ENCODE results near the gene CEP55.
"Not testable (repeated sequence)": the region's sequence is repeated elsewhere in the genome, so short reads cannot be mapped to it uniquely, and the experiment has no call there.

CEP55 gene

DNA sequence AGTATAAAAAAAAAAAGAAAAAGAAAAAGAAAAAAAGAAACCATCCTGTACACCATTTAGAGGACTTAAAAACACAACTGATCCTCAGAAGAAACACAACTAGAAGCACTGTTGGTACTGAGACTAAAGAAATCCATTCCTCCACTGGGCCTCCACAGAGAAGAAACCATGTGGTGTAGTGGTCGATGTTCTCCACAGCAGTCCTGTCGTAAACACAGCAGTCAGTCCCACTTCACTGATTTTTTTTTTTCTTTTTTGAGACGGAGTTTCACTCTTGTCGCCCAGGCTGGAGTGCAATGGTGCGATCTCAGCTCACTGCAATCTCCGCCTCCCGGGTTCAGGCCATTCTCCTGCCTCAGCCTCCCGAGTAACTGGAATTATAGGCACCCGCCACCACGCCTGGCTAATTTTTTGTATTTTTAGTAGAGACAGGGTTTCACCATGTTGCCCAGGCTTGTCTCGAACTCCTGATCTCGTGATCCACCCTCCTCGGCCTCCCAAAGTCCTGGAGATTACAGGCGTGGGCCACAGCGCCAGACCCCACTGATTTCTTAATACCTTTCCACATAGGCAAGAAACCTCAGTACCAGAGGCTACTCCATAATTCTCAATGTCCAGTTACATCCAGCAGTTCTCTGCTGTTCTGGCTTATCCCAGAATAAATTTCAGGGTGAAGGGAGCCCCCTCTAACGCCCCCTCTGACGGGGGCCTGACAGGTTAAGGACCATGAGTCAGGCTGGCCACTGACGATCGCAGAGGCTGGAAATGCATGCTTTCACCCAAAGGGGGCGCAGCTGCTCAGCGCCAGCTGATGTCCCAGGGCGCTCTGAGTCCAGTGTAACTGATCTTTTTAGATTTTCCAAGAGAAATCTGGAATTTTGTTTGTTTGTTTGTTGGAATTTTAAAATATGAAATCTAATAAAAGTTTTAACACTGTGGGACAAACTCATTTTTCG is 45.3 kb downstream of the CEP55 start:
- no peak overlapping the region for H3K27ac ChIP-seq
- H3K4me3 ChIP-seq (ENCODE audit: low read depth, low read length) = no peak overlapping the region
- peak; percentile 27 for DNase-seq
- in situ Hi-C loops (cut with HindIII; ENCODE audit: low pct_ligation_motif_present, low sequenced_read_pairs) = no loop called here
- no peaks in the 10 kb centered on the region for H3K36me3 ChIP-seq (replicated peaks)
- H3K27me3 ChIP-seq (replicated peaks) = no peaks in the 10 kb centered on the region
- TF ChIP-seq, protein P1, sequence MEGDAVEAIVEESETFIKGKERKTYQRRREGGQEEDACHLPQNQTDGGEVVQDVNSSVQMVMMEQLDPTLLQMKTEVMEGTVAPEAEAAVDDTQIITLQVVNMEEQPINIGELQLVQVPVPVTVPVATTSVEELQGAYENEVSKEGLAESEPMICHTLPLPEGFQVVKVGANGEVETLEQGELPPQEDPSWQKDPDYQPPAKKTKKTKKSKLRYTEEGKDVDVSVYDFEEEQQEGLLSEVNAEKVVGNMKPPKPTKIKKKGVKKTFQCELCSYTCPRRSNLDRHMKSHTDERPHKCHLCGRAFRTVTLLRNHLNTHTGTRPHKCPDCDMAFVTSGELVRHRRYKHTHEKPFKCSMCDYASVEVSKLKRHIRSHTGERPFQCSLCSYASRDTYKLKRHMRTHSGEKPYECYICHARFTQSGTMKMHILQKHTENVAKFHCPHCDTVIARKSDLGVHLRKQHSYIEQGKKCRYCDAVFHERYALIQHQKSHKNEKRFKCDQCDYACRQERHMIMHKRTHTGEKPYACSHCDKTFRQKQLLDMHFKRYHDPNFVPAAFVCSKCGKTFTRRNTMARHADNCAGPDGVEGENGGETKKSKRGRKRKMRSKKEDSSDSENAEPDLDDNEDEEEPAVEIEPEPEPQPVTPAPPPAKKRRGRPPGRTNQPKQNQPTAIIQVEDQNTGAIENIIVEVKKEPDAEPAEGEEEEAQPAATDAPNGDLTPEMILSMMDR (IDR thresholded peaks at IDR 0.05; ENCODE audit: low read depth, low read length, missing control alignments) = peak; percentile 95

DNA sequence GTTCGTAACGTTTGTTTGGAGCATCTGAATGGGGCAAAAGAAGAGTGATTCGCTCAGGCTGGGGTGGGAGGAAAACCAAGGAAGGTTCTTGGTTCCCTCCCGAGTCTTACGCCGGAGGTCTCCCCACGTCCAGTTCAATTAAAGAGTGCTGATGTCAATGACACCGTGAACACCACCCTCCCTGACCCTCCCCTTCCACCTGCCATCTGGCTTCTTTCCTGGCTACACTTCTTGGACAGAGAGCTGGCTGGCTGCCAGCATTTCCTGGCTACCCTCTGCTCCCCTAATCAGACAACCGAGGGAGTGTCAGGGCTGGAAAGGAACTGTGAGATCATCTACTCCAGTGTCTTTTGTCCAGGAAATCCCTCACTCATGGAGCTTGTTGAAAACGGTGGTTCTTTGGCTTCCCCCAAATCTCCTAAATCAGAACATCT is 46.0 kb downstream of the CEP55 start:
- DNase-seq = no peak
- in situ Hi-C loops (cut with HindIII; ENCODE audit: low pct_ligation_motif_present, low sequenced_read_pairs) = no loop called here
- TF ChIP-seq, protein P1 (IDR thresholded peaks at IDR 0.05; ENCODE audit: low read depth, low read length, missing control alignments) = no peak
- no peak overlapping the region for H3K4me3 ChIP-seq (ENCODE audit: low read depth, low read length)
- H3K27me3 ChIP-seq (replicated peaks) = no peaks in the 10 kb centered on the region
- no peaks in the 10 kb centered on the region for H3K36me3 ChIP-seq (replicated peaks)
- H3K27ac ChIP-seq = no peak overlapping the region

DNA sequence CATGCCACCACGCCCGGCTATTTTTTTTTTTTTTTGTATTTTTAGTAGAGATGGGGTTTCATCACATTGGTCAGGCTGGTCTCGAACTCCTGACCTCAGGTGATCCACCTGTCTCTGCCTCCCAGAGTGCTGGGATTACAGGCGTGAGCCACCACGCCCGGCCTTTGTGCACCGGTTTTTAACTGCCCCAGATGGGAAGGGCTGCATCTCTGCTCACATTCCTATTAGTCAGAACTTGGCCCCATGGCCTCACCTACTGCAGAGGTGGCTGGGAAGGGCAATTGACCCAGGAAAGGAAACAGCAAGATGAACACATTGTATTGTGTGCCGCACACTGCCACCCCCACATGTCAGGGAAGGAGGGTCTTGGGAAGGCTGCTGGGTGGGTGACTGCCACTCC is 50.6 kb downstream of the CEP55 start:
- H3K27me3 ChIP-seq (replicated peaks); DNase-seq; H3K4me3 ChIP-seq (ENCODE audit: low read depth, low read length); H3K36me3 ChIP-seq (replicated peaks); H3K27ac ChIP-seq; in situ Hi-C loops (cut with HindIII; ENCODE audit: low pct_ligation_motif_present, low sequenced_read_pairs): not testable (repeated sequence)

DNA sequence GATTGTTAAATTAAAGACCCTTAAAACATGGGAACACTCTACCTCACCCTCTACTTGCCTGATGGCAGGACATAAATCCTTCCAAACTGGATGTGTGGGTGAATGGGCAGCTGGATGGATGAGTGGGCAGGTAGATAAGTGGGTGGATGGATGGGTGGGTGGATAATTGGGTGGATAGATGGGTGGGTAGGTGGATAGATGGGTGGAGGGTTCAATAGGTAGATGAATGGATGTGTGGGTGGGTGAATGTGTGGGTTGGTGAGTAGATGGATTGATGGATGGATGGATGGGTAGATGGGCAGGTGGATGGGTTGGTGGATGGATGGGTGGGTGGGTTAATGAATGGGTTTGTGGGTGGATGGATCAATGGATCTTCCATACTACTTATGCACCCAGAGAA is 51.1 kb downstream of the CEP55 start:
- Histone ChIP-seq H3K27ac (no peak overlapping the region), H3K27me3 (replicated peaks) (no peaks in the 10 kb centered on the region), H3K4me3 (ENCODE audit: low read depth, low read length) (no peak overlapping the region), H3K36me3 (replicated peaks) (no peaks in the 10 kb centered on the region)
- DNase-seq = no peak
- in situ Hi-C loops (cut with HindIII; ENCODE audit: low pct_ligation_motif_present, low sequenced_read_pairs) = no loop called here
- TF ChIP-seq, protein P1 (IDR thresholded peaks at IDR 0.05; ENCODE audit: low read depth, low read length, missing control alignments) = no peak

DNA sequence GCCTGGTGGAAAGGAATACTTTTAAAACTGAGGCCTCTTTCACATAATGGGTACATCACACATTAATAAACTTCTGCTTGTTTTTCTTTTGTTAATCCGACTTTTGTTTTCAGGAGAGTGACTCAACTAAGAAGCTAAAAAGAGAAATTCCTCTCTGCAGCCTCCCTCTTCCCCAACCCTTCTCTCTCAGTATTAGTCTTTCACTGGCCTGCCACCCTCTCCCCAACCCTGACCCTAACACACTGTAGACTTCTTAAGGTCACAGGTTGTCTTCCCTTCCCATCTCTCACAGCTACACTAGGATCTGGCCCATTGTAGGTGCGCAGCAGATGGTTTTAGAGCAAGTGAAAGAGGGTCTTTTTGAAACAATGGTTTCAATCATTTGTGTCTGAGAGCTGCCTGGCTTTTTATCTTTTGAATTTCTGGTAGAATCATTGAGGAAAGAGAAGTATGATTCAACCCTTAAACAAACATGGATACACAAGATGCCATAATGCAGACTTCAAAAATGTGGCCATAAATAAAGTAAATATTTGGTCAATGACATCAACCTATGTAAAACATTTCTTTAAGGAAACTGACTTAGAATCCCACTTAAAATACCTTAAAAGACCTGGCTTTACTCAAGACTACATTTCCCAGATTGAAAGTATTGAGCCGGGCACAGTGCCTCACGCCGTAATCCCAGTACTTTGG is 52.1 kb downstream of the CEP55 start:
- Histone ChIP-seq H3K27me3 (replicated peaks) (no peaks in the 10 kb centered on the region), H3K27ac (peak overlapping the region; percentile 72), H3K36me3 (replicated peaks) (no peaks in the 10 kb centered on the region), H3K4me3 (ENCODE audit: low read depth, low read length) (no peak overlapping the region)
- DNase-seq = peak; percentile 3
- in situ Hi-C loops (cut with HindIII; ENCODE audit: low pct_ligation_motif_present, low sequenced_read_pairs) = no loop called here
- TF ChIP-seq, protein P1 (IDR thresholded peaks at IDR 0.05; ENCODE audit: low read depth, low read length, missing control alignments) = no peak

DNA sequence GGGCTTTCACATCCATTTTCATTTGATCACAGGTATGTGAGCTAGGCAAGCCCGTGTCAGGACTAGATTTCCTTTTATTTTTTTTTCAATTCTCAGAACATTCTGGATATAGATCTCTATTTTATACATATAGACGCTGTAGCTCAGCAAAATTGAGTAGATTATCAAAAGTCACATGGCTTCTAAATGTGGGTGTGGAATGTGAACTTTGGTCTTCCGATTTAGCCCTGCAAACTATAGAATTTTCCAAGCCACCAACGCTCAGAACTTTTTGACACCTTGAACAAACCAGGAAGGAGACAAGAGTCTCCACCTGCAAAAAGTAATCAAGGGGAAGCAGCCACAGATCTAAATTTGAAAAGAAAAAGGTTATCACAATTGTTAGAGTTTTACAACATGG is 54.2 kb downstream of the CEP55 start:
- Histone ChIP-seq H3K36me3 (replicated peaks) (no peaks in the 10 kb centered on the region), H3K27me3 (replicated peaks) (no peaks in the 10 kb centered on the region), H3K27ac (no peak overlapping the region), H3K4me3 (ENCODE audit: low read depth, low read length) (no peak overlapping the region)
- TF ChIP-seq, protein P1 (IDR thresholded peaks at IDR 0.05; ENCODE audit: low read depth, low read length, missing control alignments) = no peak
- no peak for DNase-seq
- in situ Hi-C loops (cut with HindIII; ENCODE audit: low pct_ligation_motif_present, low sequenced_read_pairs) = no loop called here

Measured in brain microvascular endothelial cell (primary cell).